ENCODE data around the gene CHST11.

Gene CHST11

DNA sequence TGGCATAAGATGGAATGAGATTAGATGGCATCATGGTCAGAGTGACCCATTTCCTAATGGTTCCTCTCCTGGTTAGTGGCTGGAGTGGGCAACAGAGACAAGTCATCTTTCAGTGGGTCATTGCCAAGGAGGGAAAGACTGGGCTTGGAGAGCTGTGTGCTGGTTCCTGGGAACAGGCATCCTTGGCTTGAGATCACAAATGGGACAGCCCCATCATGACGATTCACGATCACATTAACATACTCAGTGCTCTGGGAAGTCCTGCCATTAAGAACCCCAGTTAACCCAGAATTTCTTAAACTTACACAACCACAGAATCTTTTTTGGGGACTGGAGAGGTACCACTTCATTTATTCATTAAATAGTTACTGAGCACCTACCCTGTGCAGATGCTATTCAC, 27.3 kb downstream of the CHST11 start:
- no peak for DNase-seq

DNA sequence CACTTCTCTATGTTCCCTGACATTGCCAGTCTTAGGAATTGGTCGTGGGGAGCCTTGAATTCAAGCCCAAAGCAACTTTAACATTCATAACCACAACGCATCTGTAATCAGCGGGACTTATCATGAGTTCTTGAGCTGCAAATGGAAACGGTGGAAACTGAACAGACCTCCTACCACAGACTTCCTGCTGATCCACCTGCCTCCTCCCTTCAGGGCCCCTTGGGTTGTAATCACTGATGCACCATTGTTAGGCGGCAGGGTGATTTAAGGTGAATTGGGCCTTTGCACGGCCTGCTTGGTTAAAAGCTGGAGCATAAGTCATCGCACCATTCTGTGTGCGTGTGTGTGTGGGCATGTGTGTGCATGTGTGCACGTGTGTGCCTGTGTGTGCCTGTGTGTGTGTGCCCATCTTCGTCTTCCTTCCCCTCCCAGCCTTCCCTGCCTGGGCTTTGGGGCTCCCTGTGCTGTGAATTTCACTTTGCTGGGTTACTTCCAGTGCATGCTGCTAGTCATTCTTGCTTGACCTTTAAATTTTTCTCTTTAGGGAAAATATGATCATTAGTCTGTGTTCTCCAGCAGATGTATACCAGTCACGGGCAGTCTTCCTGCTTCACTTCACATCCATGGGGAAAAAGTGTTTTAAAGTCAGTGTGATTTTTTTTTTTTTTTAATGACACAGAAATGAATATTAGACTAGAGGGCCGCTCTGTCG, 29.1 kb downstream of the CHST11 start:
- DNase-seq, result no peak

DNA sequence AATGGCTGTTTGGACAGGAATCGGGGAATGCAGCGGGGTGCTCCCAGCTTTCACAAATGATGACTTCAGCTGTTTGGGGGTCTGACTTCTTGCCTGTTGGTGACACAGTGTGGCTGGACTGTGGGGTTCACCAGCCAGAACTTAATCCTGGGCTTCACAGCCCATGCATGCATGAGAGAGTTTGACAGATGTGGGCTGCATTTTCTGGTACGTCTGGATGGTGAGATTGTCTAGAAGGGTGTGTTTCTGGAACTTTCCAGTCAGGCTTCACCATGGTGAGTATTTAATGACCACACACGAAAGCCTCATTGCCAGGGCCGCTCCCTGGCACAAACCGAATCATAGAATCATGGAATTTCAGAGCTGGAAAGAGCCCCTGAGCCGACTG, 29.6 kb downstream of the CHST11 start:
- no peak for DNase-seq

DNA sequence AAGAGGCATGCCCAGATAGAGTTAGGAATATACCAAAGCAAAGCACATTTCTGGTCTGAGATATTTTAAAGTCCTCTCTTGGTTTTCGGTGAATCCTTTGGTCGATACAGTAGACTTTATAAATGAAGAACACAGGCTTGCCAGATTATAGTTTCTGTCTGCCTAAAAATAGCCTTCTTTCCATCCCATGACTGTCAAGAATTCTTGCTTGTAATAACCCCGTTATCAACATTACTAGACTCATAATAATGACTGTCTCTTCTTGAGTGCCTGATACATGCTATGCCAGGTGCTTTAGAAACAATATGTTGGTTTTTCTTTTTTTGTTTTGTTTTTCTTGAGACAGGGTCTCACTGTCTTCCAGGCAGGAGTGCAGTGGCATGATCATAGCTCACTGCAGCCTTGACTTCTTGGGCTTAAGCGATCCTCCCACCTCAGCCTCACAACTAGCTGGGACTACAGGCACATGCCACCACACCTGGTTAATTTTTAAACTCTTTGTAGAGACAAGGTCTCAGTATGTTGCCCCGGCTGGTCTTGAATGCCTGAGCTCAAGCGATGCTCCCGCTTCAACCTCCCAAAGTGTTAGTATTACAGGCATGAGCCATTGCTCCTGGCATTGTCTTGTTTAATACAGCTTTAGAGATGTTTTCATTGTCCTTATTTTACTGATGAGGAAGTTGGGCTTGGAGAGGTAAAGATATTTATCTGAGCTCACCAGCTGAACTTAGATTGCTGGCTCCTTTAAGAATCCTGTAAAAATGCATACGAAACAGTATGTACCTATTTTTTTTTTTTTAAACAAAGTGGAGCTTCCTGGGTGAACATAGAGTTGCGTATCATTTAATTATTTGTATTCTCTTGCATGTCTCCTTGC, 30.4 kb downstream of the CHST11 start:
- DNase-seq, result no peak

DNA sequence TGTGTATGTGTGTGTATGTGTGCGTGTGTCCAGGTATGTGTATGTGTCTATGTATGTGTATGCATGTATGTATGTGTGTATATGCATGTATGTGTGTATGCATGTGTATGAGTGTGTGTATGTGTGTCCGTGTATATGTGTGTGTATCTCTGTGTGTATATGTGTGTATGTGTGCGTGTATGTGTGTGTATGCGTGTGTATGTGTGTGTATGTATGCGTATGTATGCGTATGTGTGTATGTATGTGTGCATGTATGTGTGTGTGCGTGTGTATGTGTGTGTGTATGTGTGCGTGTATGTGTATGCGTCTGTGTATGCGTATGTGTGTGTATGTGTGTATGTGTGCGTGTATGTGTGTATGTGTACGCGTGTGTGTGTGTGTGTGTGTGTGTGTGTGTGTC, 31.6 kb downstream of the CHST11 start:
- DNase-seq, result no peak

DNA sequence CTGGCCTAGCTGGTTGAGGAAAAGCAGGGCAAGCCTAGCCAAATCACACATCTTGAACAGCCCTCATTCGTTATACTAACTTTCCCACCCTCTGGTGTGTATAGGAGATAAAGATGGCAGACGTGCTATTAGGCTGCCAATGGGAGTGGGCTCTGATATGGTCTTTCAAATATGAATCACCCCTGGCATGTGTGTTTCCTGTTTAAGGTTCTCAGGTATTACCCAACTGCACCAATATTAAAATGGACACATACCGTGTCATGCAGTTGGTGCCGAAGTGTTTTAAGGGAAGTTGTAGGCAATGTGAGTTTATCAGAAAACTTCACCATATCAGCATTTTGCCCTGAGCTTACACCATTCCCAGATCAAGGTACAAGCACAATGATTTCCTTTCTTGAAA, 33.4 kb downstream of the CHST11 start:
- DNase-seq, result no peak

DNA sequence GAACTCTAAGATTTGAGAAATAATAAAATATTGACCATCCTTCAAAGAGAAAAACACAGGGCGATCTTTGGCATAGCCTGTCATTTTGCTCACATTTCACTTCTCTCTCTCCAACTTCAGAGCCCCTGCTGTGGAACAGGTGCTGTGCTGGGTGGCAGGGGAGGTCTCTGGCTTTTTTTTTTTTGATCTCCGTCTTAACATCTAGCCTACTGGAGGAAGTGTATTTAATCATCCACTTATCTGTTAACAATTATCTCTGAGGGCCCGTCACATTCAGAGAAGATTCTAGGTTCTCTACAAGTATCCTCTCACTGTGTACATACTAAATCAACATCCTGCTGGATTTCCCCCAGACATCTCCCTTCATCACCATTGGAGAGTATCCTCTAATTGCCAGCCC, 34.1 kb downstream of the CHST11 start:
- no peak for DNase-seq

DNA sequence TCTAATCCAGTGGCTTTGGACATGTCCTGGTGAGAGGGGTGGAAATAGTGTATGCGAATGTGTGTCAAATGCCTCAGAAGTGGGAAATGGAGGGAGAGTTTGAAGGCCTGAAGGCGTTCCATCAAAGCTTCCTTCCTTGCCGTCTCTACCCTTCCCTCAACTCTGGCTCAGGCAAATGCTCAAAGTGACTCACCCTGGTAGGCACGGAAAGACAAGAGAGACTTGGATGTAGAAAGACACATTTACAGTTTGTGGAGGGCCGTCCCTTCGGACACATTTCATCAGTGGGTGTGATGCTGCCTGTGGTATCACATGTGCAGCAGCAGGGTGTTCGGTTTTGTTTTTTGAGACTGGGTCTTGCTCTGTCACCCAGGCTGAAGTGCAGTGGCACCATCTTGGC, 36.7 kb downstream of the CHST11 start:
- DNase-seq, result no peak

DNA sequence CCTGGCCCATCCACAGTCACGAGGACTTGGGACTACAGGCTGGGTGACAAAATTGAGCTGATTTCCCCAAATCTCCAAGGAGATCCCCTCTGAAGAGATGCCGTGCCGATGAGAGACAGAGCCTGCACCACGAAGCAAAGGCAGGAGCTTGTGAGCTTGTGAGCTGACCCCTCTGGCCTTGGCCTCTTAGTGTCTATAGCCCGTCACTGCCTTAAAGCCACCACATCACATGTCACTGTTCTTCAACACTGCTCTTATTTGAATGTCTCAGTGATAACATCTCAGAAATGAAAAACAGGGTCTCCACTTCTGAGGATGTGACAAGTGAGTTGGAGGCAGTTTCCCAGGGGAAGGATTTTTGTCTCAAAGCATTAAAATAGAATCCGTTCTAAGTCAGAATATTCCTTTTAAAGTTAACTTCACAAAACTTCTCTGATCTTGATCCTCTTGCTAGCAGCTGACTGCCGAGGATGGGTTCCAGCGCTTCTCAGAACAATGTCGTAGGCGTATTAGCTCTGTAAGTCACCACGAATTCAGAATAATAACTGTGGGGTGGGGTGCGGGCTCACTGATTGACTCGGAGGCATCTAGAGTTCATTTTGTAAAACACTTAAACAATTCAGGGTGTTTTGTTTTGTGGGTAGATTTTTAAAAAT, 37.5 kb downstream of the CHST11 start:
- DNase-seq, result no peak

DNA sequence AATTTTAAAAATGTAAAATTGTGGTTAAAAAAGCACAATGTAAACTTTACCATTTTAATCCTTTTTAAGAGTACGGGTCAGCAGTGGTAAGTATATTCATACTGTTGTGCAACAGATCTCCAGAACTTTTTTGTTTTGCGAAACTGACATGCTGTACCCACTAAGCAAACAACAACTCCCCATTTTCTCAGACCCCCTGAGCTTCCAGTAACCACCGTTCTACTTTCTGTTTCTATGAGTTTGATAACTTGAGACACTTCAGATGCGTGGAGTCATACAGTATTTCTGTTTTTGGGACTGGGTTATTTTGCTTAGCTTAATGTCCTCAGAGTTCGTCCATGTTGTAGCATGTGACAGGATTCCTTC, 38.0 kb downstream of the CHST11 start:
- DNase-seq, result no peak

DNA sequence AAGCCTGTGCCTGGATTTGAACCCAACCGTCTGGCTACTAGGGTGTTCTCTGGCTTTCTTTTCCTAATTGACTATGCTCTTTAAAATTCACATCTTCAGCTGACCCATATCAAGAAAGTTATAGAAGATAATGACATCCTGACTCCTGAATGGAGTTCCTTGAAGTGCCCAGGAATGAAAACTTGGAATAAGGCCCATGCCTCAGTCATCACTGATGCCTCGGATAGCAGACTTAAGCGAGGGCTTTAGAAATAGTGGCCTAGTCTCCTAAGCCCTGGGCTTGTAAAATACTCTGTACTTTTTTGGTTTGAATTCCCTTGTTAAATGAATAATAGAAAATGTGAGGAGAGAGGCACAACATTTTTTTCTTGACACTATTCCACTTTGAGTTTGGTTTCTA, 39.0 kb downstream of the CHST11 start:
- no peak for DNase-seq

DNA sequence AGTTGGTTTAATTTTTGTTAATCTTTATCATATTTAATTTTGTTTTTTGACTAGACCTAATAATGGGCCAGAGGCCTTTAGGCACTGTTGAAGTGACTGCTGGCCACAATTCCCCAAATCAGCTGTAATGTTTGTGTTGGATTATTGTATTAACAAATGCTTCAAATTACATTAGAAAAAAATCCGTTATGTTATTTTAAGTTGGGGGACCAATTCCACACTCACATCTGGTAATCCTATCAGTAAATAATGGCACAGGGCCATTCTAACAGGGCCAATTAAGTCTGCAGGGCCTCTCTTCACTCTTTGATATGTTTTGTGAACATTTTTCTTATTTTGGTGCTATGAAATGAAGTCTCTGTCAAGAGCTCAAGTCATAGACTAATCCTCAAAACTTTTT, 39.6 kb downstream of the CHST11 start:
- DNase-seq, result no peak

DNA sequence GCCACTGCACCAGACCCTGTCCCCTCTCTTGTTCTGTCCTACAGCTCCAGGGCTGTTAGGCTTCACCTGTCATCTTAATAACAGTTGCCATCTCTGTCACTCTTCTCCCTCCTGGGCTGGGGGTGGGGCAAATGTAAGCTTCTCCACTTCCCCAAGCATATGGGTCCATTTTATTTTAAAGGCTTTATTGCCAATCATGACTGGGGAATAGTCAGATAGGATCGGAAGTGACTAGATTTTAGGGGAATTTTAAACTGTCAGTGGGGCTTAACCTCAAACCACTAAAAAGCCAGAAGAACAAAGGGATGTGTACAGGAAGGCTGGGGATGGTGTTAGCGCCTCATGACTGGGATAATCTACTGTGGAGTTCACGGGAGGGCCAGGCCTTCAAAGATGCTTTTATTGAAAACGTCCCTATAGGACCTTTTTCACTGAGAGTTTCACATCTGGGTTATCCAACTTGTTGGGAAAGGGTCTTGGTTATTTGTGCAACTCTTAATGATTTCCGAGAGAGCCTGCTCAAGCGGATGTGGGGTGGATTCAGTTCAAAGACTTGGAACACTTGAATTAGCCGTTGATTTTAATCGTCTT, 41.6 kb downstream of the CHST11 start:
- DNase-seq, result no peak

DNA sequence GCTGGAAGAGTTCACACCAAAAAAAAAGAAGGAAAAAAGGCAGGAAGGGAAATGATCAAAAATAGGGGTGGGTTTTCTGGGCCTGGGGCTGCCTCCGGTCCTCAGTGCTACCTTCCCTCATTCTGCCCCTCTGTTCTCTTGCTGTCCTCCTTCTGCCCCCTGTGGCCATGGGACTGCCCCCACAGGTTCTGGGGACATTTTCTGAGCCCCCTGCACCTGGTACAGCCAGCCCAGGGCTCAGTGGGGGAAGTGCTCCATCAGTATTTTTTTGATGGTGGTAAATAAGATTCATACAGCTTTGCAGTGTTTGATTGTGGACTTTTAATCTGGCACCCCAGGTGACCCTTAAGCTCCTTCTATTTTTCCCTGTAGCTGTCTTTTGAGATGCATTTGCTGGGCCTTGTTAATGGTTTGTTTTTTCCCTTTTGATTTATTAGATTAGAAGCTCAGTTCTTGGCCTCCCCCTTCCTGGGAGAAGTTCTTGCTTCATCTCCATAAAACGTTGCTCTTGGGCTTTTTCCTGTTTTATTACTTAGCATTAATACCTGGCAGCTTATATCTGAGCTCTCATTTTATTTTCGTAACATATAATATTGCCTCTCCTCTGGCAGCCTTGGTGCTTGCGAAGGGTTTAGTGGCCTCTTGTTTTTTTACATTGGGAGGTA, 43.1 kb downstream of the CHST11 start:
- no peak for DNase-seq

DNA sequence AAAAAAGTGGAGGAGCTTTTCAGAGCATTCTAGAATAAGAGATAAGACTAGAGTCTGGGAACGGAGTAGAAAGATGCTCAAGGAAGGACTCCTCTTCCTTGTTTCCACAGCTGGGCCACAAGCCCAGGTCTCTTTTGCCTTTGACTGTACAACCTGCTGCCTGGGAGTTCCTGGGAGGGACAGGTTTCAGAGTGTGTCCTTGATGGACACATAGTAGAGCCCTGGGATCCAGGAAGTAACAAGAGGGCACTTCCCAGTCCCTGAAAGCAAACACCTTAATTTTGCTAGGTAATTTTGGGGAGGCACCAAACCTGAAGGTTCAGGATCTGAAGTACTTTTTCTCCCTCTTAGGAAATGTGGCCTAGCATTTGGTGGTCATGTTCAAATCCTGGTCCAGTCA, 44.4 kb downstream of the CHST11 start:
- DNase-seq, result no peak

DNA sequence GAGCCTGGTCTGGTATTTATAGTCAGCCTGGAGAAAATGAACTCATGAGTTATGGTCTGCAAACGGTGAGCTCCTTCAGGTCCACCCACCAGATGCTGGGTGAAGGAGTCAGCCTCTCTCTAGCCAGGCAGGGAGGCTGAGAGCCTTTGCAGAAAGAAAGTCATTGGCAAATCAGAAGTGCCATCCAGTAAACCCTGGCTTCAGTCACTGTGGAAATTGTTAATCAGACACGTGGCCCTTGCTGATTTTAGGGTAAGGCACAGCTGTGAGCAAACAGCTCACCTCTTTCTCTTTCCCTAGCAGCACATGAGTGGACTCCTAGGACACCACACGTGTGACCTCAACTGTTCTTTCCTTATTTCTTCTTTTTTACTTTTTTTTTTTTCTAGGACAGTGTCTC, 44.9 kb downstream of the CHST11 start:
- DNase-seq, result no peak

DNA sequence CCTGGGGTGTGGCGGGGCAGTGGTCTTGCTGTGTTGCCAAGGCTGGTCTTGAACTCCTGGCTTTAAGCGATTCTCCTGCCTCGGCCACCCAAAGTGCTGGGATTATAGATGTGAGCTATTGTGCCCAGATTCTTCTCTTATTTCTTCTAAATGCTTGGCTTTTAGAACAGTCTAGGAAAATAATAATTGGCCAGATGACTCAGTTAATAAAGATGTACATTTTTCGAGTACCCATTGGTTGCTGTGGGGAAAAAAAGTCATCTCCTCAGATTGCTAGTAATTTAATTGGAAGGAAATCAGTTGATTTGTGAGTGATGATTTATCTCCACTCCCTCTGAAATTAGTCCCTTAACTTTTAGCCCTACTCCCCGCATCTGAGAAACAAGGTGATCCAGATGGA, 45.5 kb downstream of the CHST11 start:
- no peak for DNase-seq

DNA sequence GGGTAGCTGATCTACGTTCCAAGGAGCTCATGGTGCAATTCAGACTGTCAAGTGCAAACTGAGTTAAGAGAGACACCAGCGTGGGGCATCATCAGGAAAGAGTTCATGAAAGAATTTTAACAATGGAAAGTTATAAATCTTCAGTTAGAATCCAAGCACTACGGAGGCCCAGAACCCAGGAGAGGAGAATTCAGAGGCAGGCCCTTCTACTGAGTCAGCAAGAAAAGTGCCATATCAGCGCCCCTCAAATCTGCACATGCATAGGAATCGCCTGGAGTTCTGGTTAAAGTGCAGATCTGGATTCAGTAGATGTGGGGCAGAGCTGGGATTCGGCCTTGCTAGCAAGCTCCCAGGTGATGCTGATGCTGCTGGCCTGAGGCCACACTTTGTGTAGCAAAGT, 45.9 kb downstream of the CHST11 start:
- DNase-seq, result no peak

DNA sequence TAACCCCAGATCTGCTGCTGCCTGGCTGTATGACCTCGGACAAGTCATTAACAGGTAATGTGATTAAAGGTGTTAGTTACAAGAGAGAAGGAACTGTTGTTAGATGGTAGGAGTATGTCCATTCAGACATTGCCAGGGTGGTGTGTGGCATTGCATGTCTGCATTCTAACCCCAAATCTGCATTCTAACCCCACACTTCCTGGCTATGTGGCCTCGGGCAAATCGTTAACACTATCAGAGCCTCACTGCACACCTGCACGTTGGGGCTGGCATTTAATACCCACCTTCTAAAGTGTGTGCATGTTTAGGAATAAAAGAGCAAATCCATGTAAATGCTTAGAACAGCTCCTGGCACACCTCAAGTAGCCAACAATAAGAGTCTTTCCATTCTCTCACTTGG, 46.4 kb downstream of the CHST11 start:
- no peak for DNase-seq

DNA sequence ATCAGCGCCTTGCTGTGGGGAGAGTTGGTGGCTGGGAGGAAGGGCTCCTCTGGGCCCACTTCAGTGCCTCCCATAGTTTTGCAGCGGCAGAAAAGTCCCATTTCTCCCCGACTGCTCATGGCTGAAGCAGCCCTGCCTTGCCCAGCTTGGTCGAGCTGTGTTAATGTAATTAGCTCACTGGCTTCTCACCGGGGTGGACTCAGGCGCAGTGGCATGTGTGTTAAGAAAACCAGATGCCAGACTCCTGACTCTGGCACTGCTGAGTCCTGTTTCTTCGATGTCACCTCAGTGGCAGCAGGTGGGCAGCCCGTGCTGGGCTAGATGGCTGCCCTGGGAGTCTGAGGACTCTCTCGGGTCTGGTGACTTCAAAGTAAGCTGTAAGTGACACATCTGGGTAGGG, 47.4 kb downstream of the CHST11 start:
- DNase-seq, result no peak

DNA sequence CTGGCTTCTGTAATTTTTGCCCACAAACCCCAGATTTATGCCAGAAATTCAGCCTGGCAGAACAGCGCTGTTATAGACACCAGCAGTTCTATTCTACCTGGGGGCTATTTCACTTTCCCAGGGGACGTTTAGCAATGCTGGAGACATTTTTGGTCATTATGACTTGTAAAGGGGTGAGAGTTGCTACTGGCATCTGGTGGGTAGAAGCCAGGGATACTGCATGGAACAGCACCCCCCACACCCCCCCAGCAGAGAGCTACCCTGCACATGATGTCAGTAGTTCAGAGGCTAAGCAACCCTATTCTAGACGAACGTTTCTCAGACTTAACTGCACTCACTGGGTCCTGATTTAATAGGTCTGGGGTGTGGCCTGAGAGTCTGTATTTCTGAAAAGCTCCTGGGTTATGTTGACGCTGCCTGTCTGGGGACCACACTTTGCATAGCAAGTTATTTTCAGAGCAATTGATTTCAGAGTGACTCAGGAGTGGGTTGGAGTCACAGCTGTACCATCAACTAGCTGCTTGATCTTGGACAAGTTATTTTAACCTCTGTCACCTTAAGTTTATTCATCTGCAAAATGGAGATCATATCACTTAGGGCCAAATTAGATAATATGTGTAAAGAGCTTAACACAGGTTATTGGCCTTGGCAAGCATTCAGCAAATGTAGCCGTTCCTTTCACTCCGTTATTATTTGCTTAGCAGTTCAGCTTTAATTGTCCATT, 48.5 kb downstream of the CHST11 start:
- no peak for DNase-seq

DNA sequence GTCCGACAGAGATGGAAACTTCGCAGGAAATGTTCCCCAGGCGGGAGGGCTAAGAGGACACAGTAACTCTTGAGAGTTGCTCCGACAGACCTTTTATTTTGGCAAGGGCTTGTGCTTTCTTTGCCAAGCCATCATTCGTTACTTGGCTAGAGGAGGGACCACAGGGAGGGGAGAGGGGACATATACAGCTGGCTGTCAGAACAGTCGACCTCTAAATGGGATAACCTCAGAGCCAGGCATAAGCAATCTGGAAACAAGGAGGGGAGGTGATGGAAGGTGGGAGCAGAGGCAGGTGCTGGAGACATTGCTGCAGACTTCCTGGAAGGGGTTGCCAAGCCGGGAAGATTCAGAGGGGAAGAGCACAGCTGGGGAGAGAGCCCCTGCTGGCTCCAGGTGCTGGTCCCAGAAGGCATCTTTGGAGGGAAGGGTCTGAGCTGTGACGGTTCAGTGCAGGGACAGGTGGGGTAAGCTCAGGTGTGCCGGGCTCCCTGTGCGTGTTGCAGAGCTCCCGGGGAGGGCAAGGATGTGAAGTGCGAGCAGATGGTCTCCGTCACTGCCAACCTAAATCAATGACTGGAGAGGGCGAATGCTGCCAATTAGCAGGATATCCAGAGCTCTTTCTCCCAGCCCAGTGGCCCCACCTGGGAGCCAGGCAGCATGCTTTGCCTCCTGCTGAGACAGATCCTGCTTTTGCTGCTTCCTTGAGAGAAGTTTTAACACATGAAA, 50.1 kb downstream of the CHST11 start:
- DNase-seq, result no peak
